Peyer's patch (tissue), 4 donors: ENCODE measurements around the gene CEP164. TPM values are rescaled to one million over a fixed set of nuclear protein-coding genes. Genes with fewer than 3 reads are reported as not detected.

ENCODE experiments used
- DNase-seq, 3 donors: peaks; one replicate each; pipeline ENCODE4 v3.0.0-alpha.2; 2017 to 2019
- H3K27ac ChIP-seq, 4 donors: fragments of 200-600 bp; sonication (generic); one replicate each; pipeline ENCODE4 v1.5.1; 2016 to 2019
- H3K27me3 ChIP-seq, 2 donors: fragments of 200-600 bp; sonication (generic); one replicate each; pipeline ENCODE4 v1.5.1; 2019
- H3K36me3 ChIP-seq, 3 donors: fragments of 200-600 bp; sonication (generic); one replicate each; pipeline ENCODE4 v1.5.1; 2016 to 2019
- H3K4me1 ChIP-seq, 4 donors: fragments of 200-600 bp; sonication (generic); one replicate each; pipeline ENCODE4 v1.5.1; 2016 to 2019
- H3K4me3 ChIP-seq, 4 donors: fragments of 200-600 bp; sonication (generic); 1 replicate in 3 of 4; 2 replicates in 1 of 4; pipeline ENCODE4 v1.5.1; 2016 to 2019; ENCODE audit warnings: mild to moderate bottlenecking in 1 of 4
- H3K9me3 ChIP-seq, 4 donors: fragments of 200-600 bp; sonication (generic); one replicate each; pipeline ENCODE4 v1.5.1; 2016 to 2019; ENCODE audit warnings: mild to moderate bottlenecking in 1 of 4
- POLR2A ChIP-seq, 2 donors: fragments of 450-650 bp; IDR thresholded peaks; one replicate each; pipeline ENCODE4 v1.5.1; 2017; ENCODE audit warnings: antibody characterized with exemption in 2 of 2, mild to moderate bottlenecking in 2 of 2, moderate library complexity in 2 of 2
- total RNA-seq, 4 donors: library from RNA; depleted of rRNA; stranded (reverse); fragments of >200 nt; gene quantifications; one replicate each; pipeline ENCODE4 v1.1.0, GENCODE V29; 2016
- TF ChIP-seq, protein P1 (sequence below), 6 experiments: fragments of 450-650 bp in 4 of 6; fragments of 200-600 bp in 2 of 6; sonication (generic) in 1 of 6; IDR thresholded peaks; one replicate each; pipeline ENCODE4 v1.5.1; 2017 to 2019; ENCODE audit warnings: antibody characterized with exemption in 6 of 6, mild to moderate bottlenecking in 3 of 6, moderate library complexity in 1 of 6

The CEP164 gene
- total RNA-seq, 4 donors from 2014 or later = 12.3 to 45.4 (median 27.2) TPM

DNA sequence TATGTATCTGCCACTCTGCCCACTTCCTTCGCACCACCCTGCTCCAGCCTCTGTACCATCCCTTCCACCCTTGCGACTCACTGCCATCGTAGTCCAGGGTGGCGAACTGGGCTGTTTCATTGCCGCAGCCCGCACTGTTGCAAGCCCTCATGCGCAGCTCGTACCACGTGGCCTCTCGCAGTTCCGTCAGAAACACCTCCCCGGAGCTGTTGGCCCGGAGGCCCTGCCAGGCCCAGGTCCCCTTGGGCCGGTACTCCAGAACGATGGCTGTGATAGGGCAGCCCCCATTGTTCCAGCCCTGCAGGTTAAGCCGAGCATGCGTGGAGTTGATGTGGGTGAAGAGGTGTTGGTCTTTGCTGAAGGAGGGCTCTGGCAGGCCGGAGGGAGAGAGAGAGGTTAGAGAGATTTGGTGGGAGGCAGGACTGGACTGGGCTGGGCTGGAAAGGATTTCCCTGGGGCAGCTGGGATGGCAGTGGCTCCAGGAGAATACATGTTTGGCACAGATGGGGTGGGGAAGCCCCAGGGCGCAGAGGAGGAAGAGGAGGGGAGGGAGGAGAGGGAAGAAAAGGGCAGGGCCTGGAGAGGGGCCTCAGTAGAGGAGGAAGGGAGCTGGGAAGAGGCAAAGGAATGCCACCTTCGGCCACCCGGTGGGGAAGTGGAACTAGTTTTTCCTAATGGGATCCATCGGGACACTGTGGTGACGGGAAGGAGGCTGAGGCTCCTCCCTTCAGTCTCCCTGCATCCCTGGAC is 109.6 kb downstream of the CEP164 start:
- no peaks in the 10 kb centered on the region for H3K4me1 ChIP-seq
- no peaks in the 10 kb centered on the region for H3K36me3 ChIP-seq
- H3K27ac ChIP-seq = no peak overlapping the region
- no peaks in the 10 kb centered on the region for H3K9me3 ChIP-seq
- no peak for TF ChIP-seq POLR2A (IDR thresholded peaks at IDR 0.05)
- TF ChIP-seq, protein P1, sequence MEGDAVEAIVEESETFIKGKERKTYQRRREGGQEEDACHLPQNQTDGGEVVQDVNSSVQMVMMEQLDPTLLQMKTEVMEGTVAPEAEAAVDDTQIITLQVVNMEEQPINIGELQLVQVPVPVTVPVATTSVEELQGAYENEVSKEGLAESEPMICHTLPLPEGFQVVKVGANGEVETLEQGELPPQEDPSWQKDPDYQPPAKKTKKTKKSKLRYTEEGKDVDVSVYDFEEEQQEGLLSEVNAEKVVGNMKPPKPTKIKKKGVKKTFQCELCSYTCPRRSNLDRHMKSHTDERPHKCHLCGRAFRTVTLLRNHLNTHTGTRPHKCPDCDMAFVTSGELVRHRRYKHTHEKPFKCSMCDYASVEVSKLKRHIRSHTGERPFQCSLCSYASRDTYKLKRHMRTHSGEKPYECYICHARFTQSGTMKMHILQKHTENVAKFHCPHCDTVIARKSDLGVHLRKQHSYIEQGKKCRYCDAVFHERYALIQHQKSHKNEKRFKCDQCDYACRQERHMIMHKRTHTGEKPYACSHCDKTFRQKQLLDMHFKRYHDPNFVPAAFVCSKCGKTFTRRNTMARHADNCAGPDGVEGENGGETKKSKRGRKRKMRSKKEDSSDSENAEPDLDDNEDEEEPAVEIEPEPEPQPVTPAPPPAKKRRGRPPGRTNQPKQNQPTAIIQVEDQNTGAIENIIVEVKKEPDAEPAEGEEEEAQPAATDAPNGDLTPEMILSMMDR (IDR thresholded peaks at IDR 0.05) = no peak
- no peak for DNase-seq
- no peaks in the 10 kb centered on the region for H3K27me3 ChIP-seq
- H3K4me3 ChIP-seq = no peak overlapping the region

DNA sequence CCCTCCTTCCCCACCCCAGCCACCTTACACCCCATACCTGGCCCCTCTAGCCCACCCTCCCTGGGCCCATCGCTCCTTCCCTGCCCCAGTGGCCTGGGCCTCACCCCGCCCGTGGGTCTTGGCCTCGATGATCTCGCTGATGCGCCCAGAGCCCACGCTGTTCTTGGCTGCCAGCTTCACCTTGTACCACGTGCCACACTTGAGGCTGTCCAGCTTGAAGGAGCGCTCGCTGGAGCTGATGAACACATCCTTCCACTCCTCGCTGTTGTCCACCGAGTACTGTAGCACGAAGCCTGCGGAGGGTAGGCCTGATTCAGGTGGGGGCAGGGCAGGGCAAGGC is 110.1 kb downstream of the CEP164 start:
- Histone ChIP-seq H3K9me3 (no peaks in the 10 kb centered on the region), H3K36me3 (no peaks in the 10 kb centered on the region), H3K27me3 (no peaks in the 10 kb centered on the region), H3K4me3 (no peak overlapping the region), H3K27ac (no peak overlapping the region), H3K4me1 (no peaks in the 10 kb centered on the region)
- TF ChIP-seq POLR2A (IDR thresholded peaks at IDR 0.05) = no peak
- TF ChIP-seq, protein P1 (IDR thresholded peaks at IDR 0.05) = no peak
- DNase-seq = no peak

DNA sequence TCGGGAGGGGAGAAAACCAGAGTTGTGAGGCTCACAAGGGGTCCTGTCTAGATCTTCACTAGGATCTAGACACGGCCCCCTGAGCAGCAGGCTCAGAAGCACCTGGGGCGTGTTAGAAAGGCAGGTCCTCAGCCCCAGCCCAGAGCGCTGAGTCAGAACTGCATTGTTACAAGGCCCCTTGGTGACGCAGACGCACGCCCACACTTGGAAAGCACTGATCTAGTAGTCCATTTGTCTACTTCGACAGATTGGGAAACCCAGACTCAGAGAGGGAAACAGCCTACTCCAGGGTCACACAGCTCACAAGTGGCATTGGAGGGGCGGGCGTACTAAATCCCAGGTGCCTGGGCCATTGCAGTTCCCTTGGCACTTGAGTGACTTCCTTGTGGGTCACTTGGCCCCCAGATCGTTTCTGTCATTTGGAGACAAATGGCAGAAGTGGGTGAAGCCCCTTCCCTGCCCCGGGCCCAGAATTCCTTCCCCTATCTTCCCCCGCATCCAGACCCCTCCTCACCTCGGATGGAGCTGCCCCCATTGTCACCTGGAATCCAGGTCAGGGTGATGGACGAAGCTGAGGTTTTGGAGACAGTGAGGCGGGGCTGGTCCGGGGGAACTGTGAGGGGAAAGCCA is 110.8 kb downstream of the CEP164 start:
- H3K27me3 ChIP-seq = no peaks in the 10 kb centered on the region
- no peak overlapping the region for H3K27ac ChIP-seq
- TF ChIP-seq, protein P1 (IDR thresholded peaks at IDR 0.05) = no peak
- no peak for TF ChIP-seq POLR2A (IDR thresholded peaks at IDR 0.05)
- H3K9me3 ChIP-seq = no peaks in the 10 kb centered on the region
- no peaks in the 10 kb centered on the region for H3K4me1 ChIP-seq
- no peak overlapping the region for H3K4me3 ChIP-seq
- DNase-seq = no peak
- no peaks in the 10 kb centered on the region for H3K36me3 ChIP-seq

DNA sequence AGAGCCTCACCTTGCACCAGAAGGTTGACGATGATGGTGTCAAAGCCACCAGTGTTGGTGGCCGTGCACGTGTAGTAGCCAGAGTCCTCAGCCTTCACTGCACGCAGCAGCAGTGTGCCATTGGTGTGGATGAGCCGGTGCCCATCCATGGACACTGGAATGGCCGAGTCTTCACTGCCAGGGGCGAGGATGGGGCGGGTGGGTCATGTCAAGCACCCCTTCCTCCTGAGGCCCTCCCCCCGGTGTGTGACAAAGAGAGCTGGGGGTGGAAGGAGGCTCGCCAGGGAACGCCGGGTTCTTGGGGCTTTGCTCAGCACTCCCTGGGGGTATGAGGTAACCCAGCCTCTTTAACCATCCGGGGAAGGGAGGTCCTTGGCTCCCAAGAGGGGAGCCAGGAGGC is 111.6 kb downstream of the CEP164 start:
- H3K27me3 ChIP-seq = no peaks in the 10 kb centered on the region
- H3K9me3 ChIP-seq = no peaks in the 10 kb centered on the region
- DNase-seq = no peak
- H3K4me3 ChIP-seq = no peak overlapping the region
- H3K36me3 ChIP-seq = no peaks in the 10 kb centered on the region
- no peak for TF ChIP-seq POLR2A (IDR thresholded peaks at IDR 0.05)
- TF ChIP-seq, protein P1 (IDR thresholded peaks at IDR 0.05) = no peak
- H3K4me1 ChIP-seq = no peaks in the 10 kb centered on the region
- no peak overlapping the region for H3K27ac ChIP-seq

DNA sequence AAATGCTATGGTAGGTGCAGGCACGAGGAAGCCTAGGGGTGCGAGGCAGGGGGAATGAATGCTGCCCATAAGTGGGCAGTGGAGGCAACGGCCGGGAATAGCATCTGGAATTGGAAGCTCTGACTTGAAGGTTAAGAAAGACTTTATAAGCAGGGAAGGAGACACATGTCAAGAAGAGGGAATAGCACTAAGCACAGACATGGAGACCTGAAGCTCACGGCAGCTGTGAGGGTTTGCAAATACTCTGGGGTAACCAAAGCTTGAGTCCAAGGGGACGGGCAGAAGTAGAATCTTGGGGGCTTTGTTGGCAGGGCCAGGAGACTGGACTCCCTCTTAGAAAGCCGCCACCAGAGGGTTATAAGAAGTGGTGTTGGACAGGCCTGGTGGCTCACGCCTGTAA is 112.6 kb downstream of the CEP164 start:
- DNase-seq = no peak
- no peaks in the 10 kb centered on the region for H3K27me3 ChIP-seq
- H3K27ac ChIP-seq = no peak overlapping the region
- no peak overlapping the region for H3K4me3 ChIP-seq
- H3K9me3 ChIP-seq = no peaks in the 10 kb centered on the region
- no peaks in the 10 kb centered on the region for H3K36me3 ChIP-seq
- H3K4me1 ChIP-seq = no peaks in the 10 kb centered on the region
- no peak for TF ChIP-seq POLR2A (IDR thresholded peaks at IDR 0.05)
- TF ChIP-seq, protein P1 (IDR thresholded peaks at IDR 0.05) = no peak
